Measurements from ENCODE around the gene DHX15. TPM values are rescaled to one million over a fixed set of nuclear protein-coding genes. Genes with fewer than 3 reads are reported as not detected.

The DHX15 gene
- total and polyA plus RNA-seq, 12 donors, result 42.4 to 158 (median 79.0) TPM

DNA sequence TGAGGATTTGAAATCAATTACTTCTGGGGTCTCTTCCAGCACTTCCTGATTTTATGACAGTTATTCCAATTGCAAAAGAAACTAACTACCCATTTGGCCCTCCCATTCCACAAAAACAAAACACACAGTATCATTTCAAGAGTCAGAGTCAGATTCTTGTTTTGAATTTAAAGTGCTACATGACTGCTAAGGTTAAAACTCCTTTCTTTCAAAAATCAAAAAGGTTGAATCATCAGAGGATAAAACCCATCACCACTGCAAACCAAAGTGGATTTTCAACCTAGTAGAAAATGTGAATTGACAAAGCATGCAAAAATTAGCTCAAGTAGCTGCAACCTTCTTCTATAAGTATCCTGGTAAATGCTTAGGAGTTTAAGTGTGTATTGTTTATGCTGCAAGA lies 67.4 kb downstream of the DHX15 start:
- Histone ChIP-seq H3K9me3 (replicated peaks in 1 of 3) (no peaks in the 10 kb centered on the region), H3K36me3 (replicated peaks in 1 of 2) (no peaks in the 10 kb centered on the region), H3K27ac (no peak overlapping the region), H3K27me3 (no peaks in the 10 kb centered on the region), H3K4me1 (replicated peaks in 1 of 2) (peaks cover 12 to 24% of the 10 kb centered on the region in 2 donors), H3K4me3 (no peak overlapping the region)
- no peak for TF ChIP-seq POLR2A (IDR thresholded peaks at IDR 0.05)
- TF ChIP-seq CTCF (IDR thresholded peaks at IDR 0.05), result no peak
- DNase-seq, result no peak
- intact Hi-C loops (cut with DNase I), result no loop called here

GRCh38 chr4:24515698-24516097 lies 68.7 kb downstream of the DHX15 start:
- WGBS, 4 donors, result 95 to 99% (median 97%) methylated on average over 5 of the region's 5 CpGs
- DNase-seq, result no peak

GRCh38 chr4:24514808-24515207 lies 69.5 kb downstream of the DHX15 start:
- 68 to 80% (median 78%) methylated on average over 1 of the region's 1 CpG for WGBS, 4 donors
- H3K36me3 ChIP-seq (replicated peaks in 1 of 2), result no peaks in the 10 kb centered on the region
- TF ChIP-seq POLR2A (IDR thresholded peaks at IDR 0.05) (no peak), CTCF (IDR thresholded peaks at IDR 0.05) (no peak)

More at GRCh38 chr4:24515698-24516097, 68.7 kb downstream of the DHX15 start:
- H3K27ac ChIP-seq, result no peak overlapping the region
- H3K4me3 ChIP-seq, result no peak overlapping the region
- TF ChIP-seq POLR2A (IDR thresholded peaks at IDR 0.05), result no peak
- TF ChIP-seq CTCF (IDR thresholded peaks at IDR 0.05), result no peak
- peaks cover 12 to 24% of the 10 kb centered on the region in 2 donors for H3K4me1 ChIP-seq (replicated peaks in 1 of 2)
- H3K9me3 ChIP-seq (replicated peaks in 1 of 3), result no peaks in the 10 kb centered on the region
- no peaks in the 10 kb centered on the region for H3K36me3 ChIP-seq (replicated peaks in 1 of 2)
- H3K27me3 ChIP-seq, result no peaks in the 10 kb centered on the region
- intact Hi-C loops (cut with DNase I), result no loop called here

GRCh38 chr4:24513718-24514117 lies 70.6 kb downstream of the DHX15 start:
- H3K36me3 ChIP-seq (replicated peaks in 1 of 2), result no peaks in the 10 kb centered on the region

More at GRCh38 chr4:24514808-24515207, 69.5 kb downstream of the DHX15 start:
- Histone ChIP-seq H3K9me3 (replicated peaks in 1 of 3) (no peaks in the 10 kb centered on the region), H3K27me3 (no peaks in the 10 kb centered on the region), H3K4me1 (replicated peaks in 1 of 2) (peaks cover 6 to 16% of the 10 kb centered on the region in 2 donors), H3K27ac (no peak overlapping the region), H3K4me3 (no peak overlapping the region)
- intact Hi-C loops (cut with DNase I), result no loop called here
- DNase-seq, result no peak

More at GRCh38 chr4:24513718-24514117, 70.6 kb downstream of the DHX15 start:
- intact Hi-C loops (cut with DNase I), result no loop called here
- WGBS, 4 donors, result 78 to 100% (median 88%) methylated on average over 2 of the region's 2 CpGs
- Histone ChIP-seq H3K27me3 (no peaks in the 10 kb centered on the region), H3K27ac (no peak overlapping the region), H3K9me3 (replicated peaks in 1 of 3) (no peaks in the 10 kb centered on the region), H3K4me3 (no peak overlapping the region), H3K4me1 (replicated peaks in 1 of 2) (peaks cover 4 to 8% of the 10 kb centered on the region in 2 donors)
- TF ChIP-seq CTCF (IDR thresholded peaks at IDR 0.05), result no peak
- no peak for TF ChIP-seq POLR2A (IDR thresholded peaks at IDR 0.05)
- DNase-seq, result no peak
